BJ (cell line): Measurements from ENCODE around the gene SERF2. TPM values are rescaled to one million over a fixed set of nuclear protein-coding genes. Genes with fewer than 3 reads are reported as not detected.
"Not testable (repeated sequence)": the region's sequence is repeated elsewhere in the genome, so short reads cannot be mapped to it uniquely, and the experiment has no call there.

Experiments used
- CTCF ChIA-PET: fragments of 350-600 bp; formaldehyde crosslinking; extraction: SDS; loops from one replicate; lab custom pipeline; 2021; ENCODE audit warnings: antibody characterized with exemption, inconsistent platforms; lab: Yijun Ruan, JAX
- POLR2A ChIA-PET: fragments of 300-600 bp; sonication (Branson Sonifier 250); formaldehyde crosslinking; extraction: SDS; loops from one replicate; lab custom pipeline; 2021; ENCODE audit warnings: antibody characterized with exemption; lab: Charles Lee
- DNase-seq: peaks from one replicate; pipeline ENCODE4 v3.0.0-alpha.2; 2011; ENCODE audit warnings: low read depth
- H3K27me3 ChIP-seq: 2 replicates; pipeline ENCODE4 v1.6.0; 2011; ENCODE audit warnings: low read length; ENCODE audit not compliant: control insufficient read depth, insufficient read depth
- H3K36me3 ChIP-seq: 2 replicates; pipeline ENCODE4 v1.5.1; 2011; ENCODE audit warnings: low read length; ENCODE audit not compliant: control insufficient read depth, insufficient read depth
- H3K4me3 ChIP-seq: 2 replicates; pipeline ENCODE4 v1.5.1; 2011; ENCODE audit warnings: low read depth, mild to moderate bottlenecking, control low read depth, low read length
- CTCF ChIP-seq: IDR thresholded peaks from 2 replicates; pipeline ENCODE4 v1.5.1; 2011; ENCODE audit warnings: low read depth, mild to moderate bottlenecking, control low read depth, inconsistent platforms, low read length, moderate library complexity; ENCODE audit not compliant: insufficient read depth
- polyA plus RNA-seq: library from polyadenylated mRNA; depleted of rRNA; stranded (reverse); fragments of >200 nt; gene quantifications from 2 replicates; pipeline ENCODE4 v1.2.3, GENCODE V29; 2011

Gene SERF2
- polyA plus RNA-seq, 1 experiment, result 848 TPM

- no peak for TF ChIP-seq CTCF
- Histone ChIP-seq H3K36me3 (no peaks in the 10 kb centered on the region; the same call in none of the 2 replicates), H3K27me3 (no peaks in the 10 kb centered on the region), H3K4me3 (no peak overlapping the region)
- CTCF ChIA-PET, result interaction anchor here (0.8 to 1.9 kb wide), 2 partner anchors 21 to 44 kb away, joined by 3 to 4 read pairs; partner anchors contain the start of genes ELL3 and HYPK
- no peak for DNase-seq
- POLR2A ChIA-PET, result no interaction called here
Measured at GRCh38 chr15:43821505-43821904, 29.4 kb downstream of the SERF2 start.

GRCh38 chr15:43824302-43825246, 32.5 kb downstream of the SERF2 start, which contains the start of gene MFAP1:
Gene MFAP1, minus strand, starts transcription at chr15:43824690. Its CDS starts 121 bp downstream, at chr15:43824569.
- ChIA-PET CTCF (interaction anchor here (1.0 kb wide), 1 partner anchor 22 kb away, joined by 4 read pairs; no protein-coding TSS in a partner anchor), POLR2A (interaction anchor here (0.5 to 0.9 kb wide), 2 partner anchors 24 to 277 kb away, joined by 3 to 6 read pairs; partner anchors contain the start of gene HYPK)
- no peaks in the 10 kb centered on the region for H3K27me3 ChIP-seq
- DNase-seq, result peak; percentile 91
- TF ChIP-seq CTCF, result no peak
- H3K4me3 ChIP-seq, result peak within 1 kb of the TSS; percentile 94
- no peaks in the 10 kb centered on the region; the same call in 1 of the 2 replicates for H3K36me3 ChIP-seq

GRCh38 chr15:43825305-43825704, 33.2 kb downstream of the SERF2 start:
- DNase-seq, H3K27me3 ChIP-seq, CTCF ChIA-PET, H3K36me3 ChIP-seq, H3K4me3 ChIP-seq: not testable (repeated sequence)
- POLR2A ChIA-PET, result interaction anchor here (0.9 kb wide), 1 partner anchor 25 kb away, joined by 3 read pairs; the partner anchor contains the start of gene HYPK

GRCh38 chr15:43826029-43826507, 33.9 kb downstream of the SERF2 start:
- TF ChIP-seq CTCF, result no peak
- DNase-seq, result no peak
- CTCF ChIA-PET, result no interaction called here
- H3K4me3 ChIP-seq, result peak overlapping the region; percentile 52
- H3K27me3 ChIP-seq, result no peaks in the 10 kb centered on the region
- POLR2A ChIA-PET, result no interaction called here
- H3K36me3 ChIP-seq, result no peaks in the 10 kb centered on the region

GRCh38 chr15:43826508-43827341, 34.6 kb downstream of the SERF2 start, which contains the start of gene WDR76:
Gene WDR76, plus strand, starts transcription at chr15:43827002. Its CDS starts 31 bp downstream, at chr15:43827033.
- Histone ChIP-seq H3K4me3 (peak within 1 kb of the TSS; percentile 52), H3K27me3 (no peaks in the 10 kb centered on the region), H3K36me3 (no peaks in the 10 kb centered on the region)
- DNase-seq, result peak; percentile 21
- ChIA-PET POLR2A (no interaction called here), CTCF (no interaction called here)
- no peak for TF ChIP-seq CTCF
